HepG2 (cell line): ENCODE measurements around the gene CDK18. TPM values are rescaled to one million over a fixed set of nuclear protein-coding genes. Genes with fewer than 3 reads are reported as not detected.

Source experiments
- ARID4A ChIP-seq: sonication (generic); formaldehyde crosslinking; IDR thresholded peaks from 2 replicates; pipeline ENCODE4 v1.5.0; 2020; ENCODE audit warnings: mild to moderate bottlenecking, missing genetic modification reagents, borderline replicate concordance
- BRF2 ChIP-seq: sonication (generic); formaldehyde crosslinking; IDR thresholded peaks from 2 replicates; pipeline ENCODE4 v1.8.1; 2022; ENCODE audit warnings: mild to moderate bottlenecking, missing genetic modification reagents
- CREB3 ChIP-seq: sonication (generic); formaldehyde crosslinking; IDR thresholded peaks from 2 replicates; pipeline ENCODE4 v1.5.0; 2020; ENCODE audit warnings: missing genetic modification reagents
- CSRNP2 ChIP-seq: sonication (generic); formaldehyde crosslinking; conservative IDR thresholded peaks from 2 replicates; pipeline ENCODE4 v1.8.0; 2022; ENCODE audit warnings: low read depth, missing genetic modification reagents
- MEIS1 ChIP-seq: sonication (generic); formaldehyde crosslinking; IDR thresholded peaks from 2 replicates; pipeline ENCODE4 v1.9.0; 2021; ENCODE audit warnings: mild to moderate bottlenecking, missing genetic modification reagents, moderate library complexity, borderline replicate concordance
- MZF1 ChIP-seq: sonication (generic); formaldehyde crosslinking; IDR thresholded peaks from 2 replicates; pipeline ENCODE4 v1.8.1; 2023; ENCODE audit warnings: mild to moderate bottlenecking, missing genetic modification reagents, borderline replicate concordance
- POLR2A ChIP-seq, 2 experiments: IDR thresholded peaks; 2 replicates each; pipeline ENCODE4 v1.6.1; 2011; ENCODE audit warnings: low read depth in 2 of 2, low read length in 2 of 2, mild to moderate bottlenecking in 1 of 2, moderate library complexity in 1 of 2; ENCODE audit not compliant: insufficient read depth in 1 of 2
- PRDM10 ChIP-seq: sonication (generic); formaldehyde crosslinking; IDR thresholded peaks from 2 replicates; pipeline ENCODE4 v1.4.0; 2020; ENCODE audit warnings: low read depth, missing genetic modification reagents
- TAF1 ChIP-seq: sonication (generic); formaldehyde crosslinking; IDR thresholded peaks from 2 replicates; pipeline ENCODE4 v1.4.0; 2020; ENCODE audit warnings: missing genetic modification reagents
- TEF ChIP-seq: sonication (generic); formaldehyde crosslinking; IDR thresholded peaks from 2 replicates; pipeline ENCODE4 v1.5.0; 2020; ENCODE audit warnings: missing genetic modification reagents
- ZFYVE20 ChIP-seq: sonication (generic); formaldehyde crosslinking; IDR thresholded peaks from 2 replicates; pipeline ENCODE4 v1.8.0; 2023; ENCODE audit warnings: low read depth, mild to moderate bottlenecking, moderate library complexity, missing genetic modification reagents, borderline replicate concordance
- ZNF207 ChIP-seq: fragments of 450-650 bp; IDR thresholded peaks from 2 replicates; pipeline ENCODE4 v1.6.1; 2016; ENCODE audit warnings: antibody characterized with exemption, borderline replicate concordance
- ZNF446 ChIP-seq: sonication (generic); formaldehyde crosslinking; IDR thresholded peaks from 2 replicates; pipeline ENCODE4 v1.5.0; 2020; ENCODE audit warnings: mild to moderate bottlenecking, missing genetic modification reagents
- ZNF576 ChIP-seq: sonication (generic); formaldehyde crosslinking; IDR thresholded peaks from 2 replicates; pipeline ENCODE4 v1.4.0; 2020; ENCODE audit warnings: mild to moderate bottlenecking, missing genetic modification reagents
- ZNF615 ChIP-seq: sonication (generic); formaldehyde crosslinking; IDR thresholded peaks from 2 replicates; pipeline ENCODE4 v1.5.0; 2020; ENCODE audit warnings: mild to moderate bottlenecking, missing genetic modification reagents, borderline replicate concordance
- polyA plus RNA-seq, 8 experiments: library from polyadenylated mRNA; depleted of rRNA in 3 of 8; stranded (reverse) in 7 of 8; unstranded in 1 of 8; fragments of >200 nt; fragmentation: Illumina TruSeq in 4 of 8; extraction: Trizol in 4 of 8; gene quantifications; 2 replicates each; pipeline versions ENCODE4 v1.2.1 to v1.2.3, GENCODE V29; 2011 to 2016; ENCODE audit warnings: low read depth in 4 of 8, missing spikeins in 1 of 8, mixed read lengths in 1 of 8; ENCODE audit not compliant: insufficient read depth in 1 of 8
- total RNA-seq, 5 experiments: library from RNA; depleted of rRNA; stranded (reverse); fragments of >200 nt; fragmentation: Illumina TruSeq; extraction: Trizol; gene quantifications; 2 replicates each; pipeline ENCODE4 v1.2.3, GENCODE V29; 2016; ENCODE audit warnings: low read depth in 1 of 5

The CDK18 gene
- total and polyA plus RNA-seq, 2 of the 13 experiments (the other 11 are each of a cell fraction or from before 2014, with no cell fraction given), result 6.4 to 38.8 TPM

- TF ChIP-seq ARID4A (peak; percentile 79), TEF (CRISPR knock-in tag) (no peak), MZF1 (CRISPR knock-in tag) (no peak), PRDM10 (CRISPR knock-in tag) (no peak), BRF2 (CRISPR knock-in tag) (no peak), ZNF207 (no peak), ZFYVE20 (no peak), TAF1 (peak; percentile 60), MEIS1 (CRISPR knock-in tag) (0 out of 2 replicates have a peak, but pooled peaks have one; percentile 15), ZNF576 (no peak), ZNF615 (CRISPR knock-in tag) (no peak), CREB3 (no peak), POLR2A (IDR thresholded peaks at IDR 0.05; ENCODE audit: insufficient read depth in 1 of 2, low read depth in 2 of 2, low read length in 2 of 2) (peak; percentile 49 to 65; a peak in 3 of 4 replicates), ZNF446 (CRISPR knock-in tag) (no peak), CSRNP2 (CRISPR knock-in tag) (no peak)
Observed at GRCh38 chr1:205504311-205505075, at the start of gene CDK18 (continued).
